HepG2 (cell line): ENCODE data around the gene POLA1. TPM values are rescaled to one million over a fixed set of nuclear protein-coding genes. Genes with fewer than 3 reads are reported as not detected.
A peak's percentile ranks its signal among the peaks of the same experiment; 100 is the strongest.

Source experiments
- ATF1 ChIP-seq: IDR thresholded peaks from 2 replicates; pipeline ENCODE4 v1.6.1; 2016; ENCODE audit warnings: mild to moderate bottlenecking, control low read depth
- BATF2 ChIP-seq: sonication (generic); formaldehyde crosslinking; IDR thresholded peaks from 2 replicates; pipeline ENCODE4 v1.8.0; 2022; ENCODE audit warnings: mild to moderate bottlenecking, missing genetic modification reagents, moderate library complexity
- BRD4 ChIP-seq: sonication (generic); formaldehyde crosslinking; IDR thresholded peaks from 2 replicates; pipeline ENCODE4 v1.4.0; 2020; ENCODE audit warnings: missing genetic modification reagents
- FOXO1 ChIP-seq: sonication (generic); formaldehyde crosslinking; IDR thresholded peaks from 2 replicates; pipeline ENCODE4 v1.4.0; 2020; ENCODE audit warnings: missing genetic modification reagents
- GABPA ChIP-seq, 2 experiments: IDR thresholded peaks; 2 replicates each; pipeline ENCODE4 v1.6.1; 2011 to 2016; ENCODE audit warnings: low read depth in 2 of 2, low read length in 1 of 2, missing biosample characterization in 1 of 2, missing genetic modification characterization in 1 of 2
- KAT2B ChIP-seq: fragments of 150-350 bp; IDR thresholded peaks from 2 replicates; pipeline ENCODE4 v1.6.1; 2014; ENCODE audit warnings: low read depth, low read length, borderline replicate concordance
- MTA1 ChIP-seq: sonication (generic); formaldehyde crosslinking; IDR thresholded peaks from 2 replicates; pipeline ENCODE4 v1.4.0; 2020; ENCODE audit warnings: missing genetic modification reagents, mild to moderate bottlenecking, borderline replicate concordance
- NCOA2 ChIP-seq: sonication (generic); formaldehyde crosslinking; IDR thresholded peaks from 2 replicates; pipeline ENCODE4 v1.8.0; 2022; ENCODE audit warnings: inconsistent platforms
- PITX1 ChIP-seq: sonication (generic); formaldehyde crosslinking; IDR thresholded peaks from 2 replicates; pipeline ENCODE4 v1.5.1; 2020; ENCODE audit warnings: mild to moderate bottlenecking, missing genetic modification reagents
- RBM39 ChIP-seq: fragments of 200-400 bp; formaldehyde crosslinking; IDR thresholded peaks from one replicate; pipeline ENCODE4 v1.6.1; 2018; ENCODE audit warnings: antibody characterized with exemption, mild to moderate bottlenecking, low read depth, low read length; ENCODE audit not compliant: poor library complexity, severe bottlenecking
- RFX1 ChIP-seq: fragments of 450-650 bp; IDR thresholded peaks from 2 replicates; pipeline ENCODE4 v1.6.1; 2017
- SALL1 ChIP-seq: sonication (generic); formaldehyde crosslinking; IDR thresholded peaks from 2 replicates; pipeline ENCODE4 v1.8.0; 2022; ENCODE audit warnings: mild to moderate bottlenecking, missing genetic modification reagents
- TFDP2 ChIP-seq: sonication (generic); formaldehyde crosslinking; IDR thresholded peaks from 2 replicates; pipeline ENCODE4 v1.4.0; 2020; ENCODE audit warnings: missing genetic modification reagents
- THAP11 ChIP-seq: IDR thresholded peaks from 2 replicates; pipeline ENCODE4 v1.6.1; 2016; ENCODE audit warnings: missing biosample characterization, missing genetic modification reagents
- ZBTB34 ChIP-seq: sonication (generic); formaldehyde crosslinking; IDR thresholded peaks from 2 replicates; pipeline ENCODE4 v1.8.0; 2022; ENCODE audit warnings: mild to moderate bottlenecking, missing genetic modification reagents
- ZBTB39 ChIP-seq: sonication (generic); formaldehyde crosslinking; IDR thresholded peaks from 2 replicates; pipeline ENCODE4 v1.5.0; 2020; ENCODE audit warnings: missing genetic modification reagents
- ZEB1 ChIP-seq: IDR thresholded peaks from 2 replicates; pipeline ENCODE4 v1.6.1; 2012; ENCODE audit warnings: mild to moderate bottlenecking, low read depth, inconsistent platforms; ENCODE audit not compliant: insufficient replicate concordance
- ZNF10 ChIP-seq: sonication (generic); formaldehyde crosslinking; IDR thresholded peaks from 2 replicates; pipeline ENCODE4 v1.4.0; 2020; ENCODE audit warnings: mild to moderate bottlenecking, low read depth, missing genetic modification reagents, borderline replicate concordance
- ZNF33B ChIP-seq: sonication (generic); formaldehyde crosslinking; IDR thresholded peaks from 2 replicates; pipeline ENCODE4 v1.5.1; 2020; ENCODE audit warnings: mild to moderate bottlenecking, missing genetic modification reagents
- ZNF367 ChIP-seq: sonication (generic); formaldehyde crosslinking; IDR thresholded peaks from 2 replicates; pipeline ENCODE4 v1.4.0; 2020; ENCODE audit warnings: missing genetic modification reagents, borderline replicate concordance
- ZNF619 ChIP-seq: sonication (generic); formaldehyde crosslinking; IDR thresholded peaks from 2 replicates; pipeline ENCODE4 v1.4.0; 2020; ENCODE audit warnings: mild to moderate bottlenecking, missing genetic modification reagents
- ZNF644 ChIP-seq: IDR thresholded peaks from 2 replicates; pipeline ENCODE4 v1.6.1; 2016; ENCODE audit warnings: low read depth
- ZNF749 ChIP-seq: sonication (generic); formaldehyde crosslinking; IDR thresholded peaks from 2 replicates; pipeline ENCODE4 v1.8.0; 2022; ENCODE audit warnings: mild to moderate bottlenecking, missing genetic modification reagents, moderate library complexity, borderline replicate concordance
- ZNF839 ChIP-seq: sonication (generic); formaldehyde crosslinking; IDR thresholded peaks from 2 replicates; pipeline ENCODE4 v1.4.0; 2020; ENCODE audit warnings: missing genetic modification reagents, mild to moderate bottlenecking, borderline replicate concordance
- ZNF891 ChIP-seq: sonication (generic); formaldehyde crosslinking; IDR thresholded peaks from 2 replicates; pipeline ENCODE4 v1.5.0; 2020; ENCODE audit warnings: mild to moderate bottlenecking, missing genetic modification reagents
- polyA plus RNA-seq, 8 experiments: library from polyadenylated mRNA; depleted of rRNA in 3 of 8; stranded (reverse) in 7 of 8; unstranded in 1 of 8; fragments of >200 nt; fragmentation: Illumina TruSeq in 4 of 8; extraction: Trizol in 4 of 8; gene quantifications; 2 replicates each; pipeline versions ENCODE4 v1.2.1 to v1.2.3, GENCODE V29; 2011 to 2016; ENCODE audit warnings: low read depth in 4 of 8, missing spikeins in 1 of 8, mixed read lengths in 1 of 8; ENCODE audit not compliant: insufficient read depth in 1 of 8
- total RNA-seq, 5 experiments: library from RNA; depleted of rRNA; stranded (reverse); fragments of >200 nt; fragmentation: Illumina TruSeq; extraction: Trizol; gene quantifications; 2 replicates each; pipeline ENCODE4 v1.2.3, GENCODE V29; 2016; ENCODE audit warnings: low read depth in 1 of 5

The POLA1 gene
- total and polyA plus RNA-seq, 2 of the 13 experiments (the other 11 are each of a cell fraction or from before 2014, with no cell fraction given): 3.3 to 26.5 TPM

- no peak for TF ChIP-seq ZNF10
- TF ChIP-seq ZEB1: no peak
- no peak for TF ChIP-seq ZNF891 (CRISPR knock-in tag)
- TF ChIP-seq ZNF749 (CRISPR knock-in tag): no peak
- TF ChIP-seq MTA1 (CRISPR knock-in tag): no peak
- no peak; the same call in 1 of the 2 replicates for TF ChIP-seq NCOA2 (CRISPR knock-in tag)
- TF ChIP-seq ZNF839 (CRISPR knock-in tag): no peak
- TF ChIP-seq ZBTB39 (CRISPR knock-in tag): no peak
- no peak for TF ChIP-seq BRD4 (CRISPR knock-in tag)
- no peak; the same call in 1 of the 2 replicates for TF ChIP-seq PITX1 (CRISPR knock-in tag)
- TF ChIP-seq RBM39: no peak
- no peak for TF ChIP-seq ZNF619 (CRISPR knock-in tag)
- 0 out of 2 replicates have a peak, but pooled peaks have one; percentile 18 for TF ChIP-seq SALL1 (CRISPR knock-in tag)
- TF ChIP-seq THAP11 (CRISPR knock-in tag): no peak
- TF ChIP-seq GABPA (IDR thresholded peaks at IDR 0.05; ENCODE audit: low read depth, low read length): no peak
- no peak for TF ChIP-seq GABPA (CRISPR knock-in tag; IDR thresholded peaks at IDR 0.05; ENCODE audit: low read depth)
- TF ChIP-seq ZNF367 (CRISPR knock-in tag): no peak
- TF ChIP-seq FOXO1: no peak
- TF ChIP-seq BATF2: no peak
- no peak for TF ChIP-seq ZNF33B (CRISPR knock-in tag)
- peak; percentile 49; the same call in 1 of the 2 replicates for TF ChIP-seq RFX1
- no peak for TF ChIP-seq ZNF644 (CRISPR knock-in tag)
- no peak for TF ChIP-seq ZBTB34
- TF ChIP-seq KAT2B: no peak
- TF ChIP-seq ATF1 (CRISPR knock-in tag): no peak
- TF ChIP-seq TFDP2 (CRISPR knock-in tag): no peak
These were observed 21.0 kb upstream of the POLA1 start (continued) for GRCh38 chrX:24672701-24673190.
